Neuronal stem cell (in vitro differentiated cells): ENCODE measurements around the gene ABLIM3.

Experiments
- DNase-seq: peaks from one replicate; pipeline ENCODE4 v3.0.0-alpha.2; 2013; ENCODE audit warnings: low spot score
- H2AFZ ChIP-seq: one replicate; pipeline ENCODE4 v1.6.1; 2013; ENCODE audit warnings: mild to moderate bottlenecking, low read length, inconsistent platforms
- H2AK5ac ChIP-seq: 2 replicates; pipeline ENCODE4 v1.6.1; 2013; ENCODE audit warnings: low read depth, mild to moderate bottlenecking, inconsistent platforms, low read length, moderate library complexity, mixed read lengths
- H2BK120ac ChIP-seq: 2 replicates; pipeline ENCODE4 v1.6.1; 2013; ENCODE audit warnings: low read depth, mild to moderate bottlenecking, inconsistent platforms, low read length, moderate library complexity, mixed read lengths
- H2BK12ac ChIP-seq: one replicate; pipeline ENCODE4 v1.6.1; 2013; ENCODE audit warnings: low read length, inconsistent platforms
- H2BK15ac ChIP-seq: 2 replicates; pipeline ENCODE4 v1.6.1; 2013; ENCODE audit warnings: mild to moderate bottlenecking, low read length, inconsistent platforms, mixed read lengths
- H2BK5ac ChIP-seq: one replicate; pipeline ENCODE4 v1.6.1; 2013; ENCODE audit warnings: inconsistent platforms, mild to moderate bottlenecking, low read length, moderate library complexity
- H3K14ac ChIP-seq: one replicate; pipeline ENCODE4 v1.6.1; 2013; ENCODE audit warnings: low read length, inconsistent platforms
- H3K18ac ChIP-seq: 2 replicates; pipeline ENCODE4 v1.6.1; 2013; ENCODE audit warnings: low read length, inconsistent platforms
- H3K23ac ChIP-seq: 2 replicates; pipeline ENCODE4 v1.6.1; 2013; ENCODE audit warnings: low read depth, mild to moderate bottlenecking, mixed read lengths, low read length, inconsistent platforms; ENCODE audit not compliant: poor library complexity
- H3K27ac ChIP-seq: replicated peaks from 3 replicates; pipeline ENCODE4 v1.5.1; 2013; ENCODE audit warnings: low read length, inconsistent platforms
- H3K27me3 ChIP-seq, 3 experiments: 2 replicates each; pipeline ENCODE4 v1.6.1; 2013; ENCODE audit warnings: low read length in 3 of 3, mild to moderate bottlenecking in 2 of 3, inconsistent platforms in 1 of 3, low read depth in 1 of 3, mixed read lengths in 1 of 3, moderate library complexity in 1 of 3; ENCODE audit not compliant: control insufficient read depth in 3 of 3, insufficient read depth in 3 of 3
- H3K36me3 ChIP-seq, 2 donors: replicated peaks in 1 of 2; 2 replicates each; pipeline ENCODE4 v1.6.1; 2013; ENCODE audit warnings: low read length in 2 of 2; ENCODE audit not compliant: control insufficient read depth in 2 of 2, insufficient read depth in 2 of 2
- H3K4ac ChIP-seq: 2 replicates; pipeline ENCODE4 v1.6.1; 2013; ENCODE audit warnings: inconsistent platforms, mild to moderate bottlenecking, low read length, moderate library complexity
- H3K4me1 ChIP-seq, 2 donors: 1 replicate in 1 of 2; 2 replicates in 1 of 2; pipeline ENCODE4 v1.6.1; 2013; ENCODE audit warnings: low read length in 2 of 2, low read depth in 1 of 2; ENCODE audit not compliant: control insufficient read depth in 2 of 2, insufficient read depth in 1 of 2
- H3K4me2 ChIP-seq: one replicate; pipeline ENCODE4 v1.6.1; 2013; ENCODE audit warnings: mild to moderate bottlenecking, low read length, inconsistent platforms; ENCODE audit not compliant: insufficient read depth, poor library complexity, severe bottlenecking
- H3K4me3 ChIP-seq, 2 donors: 2 replicates each; pipeline ENCODE4 v1.5.1; 2013; ENCODE audit warnings: low read length in 2 of 2, mild to moderate bottlenecking in 2 of 2, inconsistent platforms in 1 of 2, moderate library complexity in 1 of 2
- H3K79me1 ChIP-seq: one replicate; pipeline ENCODE4 v1.6.1; 2013; ENCODE audit warnings: low read depth, mild to moderate bottlenecking, inconsistent platforms, low read length, moderate library complexity
- H3K9ac ChIP-seq: one replicate; pipeline ENCODE4 v1.6.1; 2013; ENCODE audit warnings: mild to moderate bottlenecking, low read depth, low read length, inconsistent platforms; ENCODE audit not compliant: poor library complexity
- H3K9me3 ChIP-seq, 2 donors: replicated peaks in 1 of 2; 2 replicates each; pipeline versions ENCODE3 to v1.6.1; 2013; ENCODE audit warnings: low read length in 2 of 2, mild to moderate bottlenecking in 2 of 2, inconsistent platforms in 1 of 2, low read depth in 1 of 2, mixed read lengths in 1 of 2, moderate library complexity in 1 of 2; ENCODE audit not compliant: control insufficient read depth in 2 of 2, insufficient read depth in 1 of 2
- H4K8ac ChIP-seq: one replicate; pipeline ENCODE4 v1.6.1; 2013; ENCODE audit warnings: low read depth, mild to moderate bottlenecking, inconsistent platforms, low read length, moderate library complexity
- H4K91ac ChIP-seq: one replicate; pipeline ENCODE4 v1.6.1; 2013; ENCODE audit warnings: low read length, low read depth, mild to moderate bottlenecking, inconsistent platforms; ENCODE audit not compliant: poor library complexity
- whole genome bisulfite sequencing, 2 donors: extraction: QIAGEN DNeasy Blood & Tissue Kit; methylation state at CpG; one replicate each; pipeline ENCODE4 v1.1.7; 2013; ENCODE audit warnings: missing lambda C conversion rate in 2 of 2, mixed read lengths in 1 of 2; ENCODE audit not compliant: insufficient read length in 2 of 2, insufficient replicate concordance in 1 of 2; ENCODE audit errors: extremely low coverage in 2 of 2; 5-methylcytosine and 5-hydroxymethylcytosine counted together

ABLIM3 gene

GRCh38 chr5:149114403-149115312 lies 26.6 kb upstream of the ABLIM3 start:
- peaks cover 0 to 1% of the 10 kb centered on the region in 2 donors for H3K4me1 ChIP-seq
- no peak overlapping the region for H4K91ac ChIP-seq
- DNase-seq, result peak; percentile 63
- no peak overlapping the region for H2BK120ac ChIP-seq
- H3K9me3 ChIP-seq, result no peaks in the 10 kb centered on the region
- no peak overlapping the region for H3K14ac ChIP-seq
- H3K9ac ChIP-seq, result no peak overlapping the region
- no peak overlapping the region for H4K8ac ChIP-seq
- no peak overlapping the region for H2BK12ac ChIP-seq
- no peak overlapping the region for H2BK5ac ChIP-seq
- H3K4me2 ChIP-seq, result no peak overlapping the region
- no peaks in the 10 kb centered on the region for H3K36me3 ChIP-seq
- no peaks in the 10 kb centered on the region for H3K27me3 ChIP-seq
- H2BK15ac ChIP-seq, result no peak overlapping the region
- H3K27ac ChIP-seq, result no peak overlapping the region
- no peak overlapping the region for H3K18ac ChIP-seq
- no CpG with 5 or more reads among the region's 7 CpGs for WGBS, 2 donors
- H3K79me1 ChIP-seq, result no peaks in the 10 kb centered on the region
- H2AFZ ChIP-seq, result no peak overlapping the region
- H3K4me3 ChIP-seq, result no peak overlapping the region
- no peak overlapping the region for H3K23ac ChIP-seq
- H3K4ac ChIP-seq, result no peak overlapping the region
- H2AK5ac ChIP-seq, result no peak overlapping the region

DNA sequence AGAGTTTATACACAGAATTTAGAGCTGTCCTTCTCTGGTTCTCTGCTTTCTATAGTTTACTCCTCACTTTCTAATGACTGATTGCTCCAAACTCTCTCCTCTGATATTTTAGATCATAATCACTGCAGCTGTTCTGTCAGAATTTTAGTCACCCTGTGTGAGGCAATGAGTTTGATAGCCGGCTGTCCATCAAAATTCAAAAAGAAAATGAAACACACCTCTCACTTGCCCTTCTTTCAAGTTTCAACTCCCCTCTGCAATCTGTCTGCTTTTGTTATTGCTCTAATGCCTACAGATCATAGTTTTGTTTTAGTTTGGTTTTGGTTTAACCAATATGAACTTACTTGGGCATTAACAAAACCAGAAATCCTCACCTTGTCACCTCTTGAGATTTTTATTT lies 23.3 kb upstream of the ABLIM3 start:
- Histone ChIP-seq H3K27me3 (no peaks in the 10 kb centered on the region), H3K9me3 (peaks cover 0 to 2% of the 10 kb centered on the region in 2 donors), H2BK5ac (no peak overlapping the region), H3K14ac (no peak overlapping the region), H2AK5ac (no peak overlapping the region), H2BK12ac (no peak overlapping the region), H3K79me1 (no peaks in the 10 kb centered on the region), H3K4me2 (no peak overlapping the region), H3K18ac (no peak overlapping the region), H2AFZ (no peak overlapping the region), H4K8ac (no peak overlapping the region), H3K4ac (no peak overlapping the region), H4K91ac (no peak overlapping the region), H3K4me1 (peaks cover 0 to 3% of the 10 kb centered on the region in 2 donors), H2BK15ac (no peak overlapping the region), H3K23ac (no peak overlapping the region), H3K36me3 (no peaks in the 10 kb centered on the region), H2BK120ac (no peak overlapping the region), H3K27ac (no peak overlapping the region), H3K9ac (no peak overlapping the region), H3K4me3 (no peak overlapping the region)
- WGBS, 2 donors, result no CpG with 5 or more reads among the region's 1 CpG
- DNase-seq, result no peak

- DNase-seq, result no peak
- Histone ChIP-seq H3K18ac (no peak overlapping the region), H3K9ac (no peak overlapping the region), H2BK5ac (no peak overlapping the region), H2BK15ac (no peak overlapping the region), H3K4me2 (no peak overlapping the region), H3K9me3 (peaks cover 0 to 2% of the 10 kb centered on the region in 2 donors), H4K8ac (no peak overlapping the region), H2BK120ac (no peak overlapping the region), H4K91ac (no peak overlapping the region), H2BK12ac (no peak overlapping the region), H3K4me3 (no peak overlapping the region), H3K4me1 (peaks cover 0 to 3% of the 10 kb centered on the region in 2 donors), H3K79me1 (no peaks in the 10 kb centered on the region), H3K4ac (no peak overlapping the region), H3K14ac (no peak overlapping the region), H3K27me3 (no peaks in the 10 kb centered on the region), H3K23ac (no peak overlapping the region), H3K27ac (no peak overlapping the region), H2AFZ (no peak overlapping the region), H3K36me3 (no peaks in the 10 kb centered on the region), H2AK5ac (no peak overlapping the region)
These were observed 22.8 kb upstream of the ABLIM3 start for GRCh38 chr5:149118463-149118862.

DNA sequence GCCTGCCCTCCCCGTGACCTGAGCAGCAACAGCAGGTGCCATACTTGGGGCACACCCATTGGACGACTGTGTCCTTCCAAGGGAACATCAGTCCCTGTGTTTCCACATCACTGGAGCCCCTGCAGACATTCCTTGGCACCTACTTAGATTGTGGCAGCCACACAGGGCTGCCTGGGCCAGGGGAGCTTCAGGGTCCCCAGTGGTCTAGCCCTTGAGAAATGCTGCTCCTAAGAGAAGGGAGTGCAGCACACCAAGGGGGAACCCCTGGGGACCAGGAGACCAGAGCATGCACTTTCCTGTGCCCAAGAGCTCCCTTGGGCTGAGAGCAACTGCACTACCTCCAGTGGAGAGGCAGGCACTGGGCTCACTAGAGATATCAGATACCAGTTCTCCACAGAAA lies 20.1 kb upstream of the ABLIM3 start:
- Histone ChIP-seq H3K18ac (no peak overlapping the region), H3K9ac (no peak overlapping the region), H3K4me1 (peaks cover 0 to 2% of the 10 kb centered on the region in 2 donors), H3K36me3 (no peaks in the 10 kb centered on the region), H3K4me3 (no peak overlapping the region), H4K8ac (no peak overlapping the region), H2BK5ac (no peak overlapping the region), H3K79me1 (no peaks in the 10 kb centered on the region), H2AK5ac (no peak overlapping the region), H4K91ac (no peak overlapping the region), H3K27me3 (no peaks in the 10 kb centered on the region), H3K9me3 (peaks cover 0 to 2% of the 10 kb centered on the region in 2 donors), H3K4me2 (no peak overlapping the region), H3K27ac (no peak overlapping the region), H2BK15ac (no peak overlapping the region), H3K4ac (no peak overlapping the region), H2AFZ (no peak overlapping the region), H2BK120ac (no peak overlapping the region), H2BK12ac (no peak overlapping the region), H3K14ac (no peak overlapping the region), H3K23ac (no peak overlapping the region)
- no CpG with 5 or more reads among the region's 2 CpGs for WGBS, 2 donors
- no peak for DNase-seq
